Neural cell (in vitro differentiated cells): ENCODE data around the gene HBEGF.

Source experiments
- CTCF ChIP-seq: fragments of 450-650 bp; IDR thresholded peaks from 2 replicates; pipeline ENCODE4 v1.5.1; 2014; ENCODE audit warnings: antibody characterized with exemption, mild to moderate bottlenecking, moderate library complexity; ENCODE audit not compliant: poor library complexity, severe bottlenecking
- EP300 ChIP-seq: fragments of 450-650 bp; conservative IDR thresholded peaks from 2 replicates; pipeline ENCODE4 v1.6.1; 2014; ENCODE audit warnings: antibody characterized with exemption, mild to moderate bottlenecking, moderate library complexity; ENCODE audit not compliant: poor library complexity, severe bottlenecking
- EZH2 ChIP-seq: fragments of 200-600, 300-800 bp; shearing (Covaris generic), sonication (generic); IDR thresholded peaks from 2 replicates; pipeline ENCODE4 v1.6.1; 2014; ENCODE audit warnings: antibody characterized with exemption, low read length, borderline replicate concordance, mild to moderate bottlenecking; ENCODE audit not compliant: insufficient read depth, poor library complexity, severe bottlenecking
- MXI1 ChIP-seq: fragments of 450-650 bp; conservative IDR thresholded peaks from 2 replicates; pipeline ENCODE4 v1.6.1; 2014; ENCODE audit warnings: antibody characterized with exemption, mild to moderate bottlenecking; ENCODE audit not compliant: poor library complexity, severe bottlenecking
- POLR2AphosphoS5 ChIP-seq: IDR thresholded peaks from 2 replicates; pipeline ENCODE4 v1.6.1; 2012
- RAD21 ChIP-seq: fragments of 450-650 bp; conservative IDR thresholded peaks from 2 replicates; pipeline ENCODE4 v1.6.1; 2014; ENCODE audit warnings: antibody characterized with exemption, mild to moderate bottlenecking, moderate library complexity
- REST ChIP-seq: IDR thresholded peaks from 2 replicates; pipeline ENCODE4 v1.6.1; 2012; ENCODE audit warnings: borderline replicate concordance
- SMC3 ChIP-seq: fragments of 450-650 bp; conservative IDR thresholded peaks from 2 replicates; pipeline ENCODE4 v1.6.1; 2014; ENCODE audit warnings: antibody characterized with exemption, mild to moderate bottlenecking, moderate library complexity; ENCODE audit not compliant: poor library complexity
- TAF1 ChIP-seq: IDR thresholded peaks from 2 replicates; pipeline ENCODE4 v1.6.1; 2012; ENCODE audit warnings: low read depth

GRCh38 chr5:140391732-140392131, 45.3 kb upstream of the HBEGF start:
- TF ChIP-seq CTCF (no peak), EP300 (no peak), EZH2 (no peak), POLR2AphosphoS5 (no peak), REST (no peak), SMC3 (no peak), RAD21 (no peak), MXI1 (no peak), TAF1 (no peak)
